OCI-LY3 (cell line): ENCODE results near the gene CCDC14.

Experiments
- EZH2phosphoT487 ChIP-seq: fragments of 200-600 bp; shearing (Covaris generic); IDR thresholded peaks from 2 replicates; pipeline ENCODE4 v1.6.1; 2018; ENCODE audit warnings: antibody characterized with exemption, mixed run types, low read depth
- TF ChIP-seq, protein P1 (sequence below): fragments of 200-600, 300-600 bp; sonication (generic); IDR thresholded peaks from 2 replicates; pipeline ENCODE4 v1.5.1; 2014; ENCODE audit warnings: antibody characterized with exemption, low read length, low read depth

DNA sequence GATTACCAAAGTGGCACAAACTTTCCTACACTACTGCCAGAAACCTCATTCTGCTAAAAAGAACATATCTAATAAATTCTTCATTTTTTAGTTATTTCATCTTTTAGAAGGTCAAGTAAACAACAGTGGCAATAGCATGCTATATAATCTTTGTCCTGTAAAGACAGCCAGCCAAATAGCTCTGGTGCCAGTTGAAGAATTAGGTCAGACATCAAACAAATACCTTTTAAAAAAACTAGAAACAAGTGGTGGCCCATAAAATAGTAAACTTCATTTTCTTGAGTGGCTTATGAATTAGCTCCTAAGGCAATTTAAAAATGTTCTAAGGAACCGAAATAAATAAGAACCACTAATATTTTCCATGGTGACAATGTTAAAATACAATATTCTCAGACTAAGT, 19.5 kb downstream of the CCDC14 start:
- TF ChIP-seq, protein P1, sequence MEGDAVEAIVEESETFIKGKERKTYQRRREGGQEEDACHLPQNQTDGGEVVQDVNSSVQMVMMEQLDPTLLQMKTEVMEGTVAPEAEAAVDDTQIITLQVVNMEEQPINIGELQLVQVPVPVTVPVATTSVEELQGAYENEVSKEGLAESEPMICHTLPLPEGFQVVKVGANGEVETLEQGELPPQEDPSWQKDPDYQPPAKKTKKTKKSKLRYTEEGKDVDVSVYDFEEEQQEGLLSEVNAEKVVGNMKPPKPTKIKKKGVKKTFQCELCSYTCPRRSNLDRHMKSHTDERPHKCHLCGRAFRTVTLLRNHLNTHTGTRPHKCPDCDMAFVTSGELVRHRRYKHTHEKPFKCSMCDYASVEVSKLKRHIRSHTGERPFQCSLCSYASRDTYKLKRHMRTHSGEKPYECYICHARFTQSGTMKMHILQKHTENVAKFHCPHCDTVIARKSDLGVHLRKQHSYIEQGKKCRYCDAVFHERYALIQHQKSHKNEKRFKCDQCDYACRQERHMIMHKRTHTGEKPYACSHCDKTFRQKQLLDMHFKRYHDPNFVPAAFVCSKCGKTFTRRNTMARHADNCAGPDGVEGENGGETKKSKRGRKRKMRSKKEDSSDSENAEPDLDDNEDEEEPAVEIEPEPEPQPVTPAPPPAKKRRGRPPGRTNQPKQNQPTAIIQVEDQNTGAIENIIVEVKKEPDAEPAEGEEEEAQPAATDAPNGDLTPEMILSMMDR, result no peak
- TF ChIP-seq EZH2phosphoT487, result no peak
